Nephron (organoid): ENCODE measurements around the gene SETD1B.

Experiments used
- H3K27ac Mint-ChIP-seq, 3 experiments: 2 replicates each; pipeline ENCODE4 v1.8.0; 2020; ENCODE audit warnings: mixed read lengths in 3 of 3, mild to moderate bottlenecking in 2 of 3, moderate library complexity in 1 of 3
- H3K27me3 Mint-ChIP-seq: 2 replicates; pipeline ENCODE4 v1.8.0; 2021; ENCODE audit warnings: low read depth, mild to moderate bottlenecking, moderate library complexity, mixed read lengths
- H3K36me3 Mint-ChIP-seq: 2 replicates; pipeline ENCODE4 v1.8.0; 2020; ENCODE audit warnings: low read depth, mixed read lengths
- H3K4me1 Mint-ChIP-seq: 2 replicates; pipeline ENCODE4 v1.8.0; 2020; ENCODE audit warnings: mixed read lengths
- H3K4me3 Mint-ChIP-seq, 3 experiments: 2 replicates each; pipeline ENCODE4 v1.8.0; 2020; ENCODE audit warnings: mild to moderate bottlenecking in 3 of 3, mixed read lengths in 3 of 3, moderate library complexity in 2 of 3
- H3K9me3 Mint-ChIP-seq: 2 replicates; pipeline ENCODE4 v1.8.0; 2020; ENCODE audit warnings: mixed read lengths
- TF ChIP-seq, protein P1 (sequence below), 3 experiments: fragments of 200-600 bp; sonication (generic); IDR thresholded peaks; one replicate each; pipeline ENCODE4 v1.5.0; 2021; ENCODE audit warnings: antibody characterized with exemption in 3 of 3; ENCODE audit not compliant: unreplicated experiment in 3 of 3

The SETD1B gene

GRCh38 chr12:121809712-121810116 is 5.9 kb downstream of the SETD1B start:
- H3K4me1 Mint-ChIP-seq, result peaks cover 42% of the 10 kb centered on the region

GRCh38 chr12:121810234-121810817 is 6.5 kb downstream of the SETD1B start:
- no peaks in the 10 kb centered on the region for H3K9me3 Mint-ChIP-seq
- H3K36me3 Mint-ChIP-seq, result peaks cover 30% of the 10 kb centered on the region
- no peaks in the 10 kb centered on the region for H3K27me3 Mint-ChIP-seq
- no peak overlapping the region for H3K27ac Mint-ChIP-seq
- TF ChIP-seq, protein P1, sequence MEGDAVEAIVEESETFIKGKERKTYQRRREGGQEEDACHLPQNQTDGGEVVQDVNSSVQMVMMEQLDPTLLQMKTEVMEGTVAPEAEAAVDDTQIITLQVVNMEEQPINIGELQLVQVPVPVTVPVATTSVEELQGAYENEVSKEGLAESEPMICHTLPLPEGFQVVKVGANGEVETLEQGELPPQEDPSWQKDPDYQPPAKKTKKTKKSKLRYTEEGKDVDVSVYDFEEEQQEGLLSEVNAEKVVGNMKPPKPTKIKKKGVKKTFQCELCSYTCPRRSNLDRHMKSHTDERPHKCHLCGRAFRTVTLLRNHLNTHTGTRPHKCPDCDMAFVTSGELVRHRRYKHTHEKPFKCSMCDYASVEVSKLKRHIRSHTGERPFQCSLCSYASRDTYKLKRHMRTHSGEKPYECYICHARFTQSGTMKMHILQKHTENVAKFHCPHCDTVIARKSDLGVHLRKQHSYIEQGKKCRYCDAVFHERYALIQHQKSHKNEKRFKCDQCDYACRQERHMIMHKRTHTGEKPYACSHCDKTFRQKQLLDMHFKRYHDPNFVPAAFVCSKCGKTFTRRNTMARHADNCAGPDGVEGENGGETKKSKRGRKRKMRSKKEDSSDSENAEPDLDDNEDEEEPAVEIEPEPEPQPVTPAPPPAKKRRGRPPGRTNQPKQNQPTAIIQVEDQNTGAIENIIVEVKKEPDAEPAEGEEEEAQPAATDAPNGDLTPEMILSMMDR (IDR thresholded peaks at IDR 0.05; ENCODE audit: unreplicated experiment in 3 of 3), result no peak
- peak overlapping the region in 1 of 3 experiments; percentile 79 for H3K4me3 Mint-ChIP-seq
- peaks cover 42% of the 10 kb centered on the region for H3K4me1 Mint-ChIP-seq

More at GRCh38 chr12:121809712-121810116, 5.9 kb downstream of the SETD1B start:
- Mint-ChIP-seq H3K36me3 (peaks cover 29% of the 10 kb centered on the region), H3K4me3 (peak overlapping the region; percentile 27 to 48 (median 42)), H3K9me3 (no peaks in the 10 kb centered on the region), H3K27ac (no peak overlapping the region), H3K27me3 (no peaks in the 10 kb centered on the region)
- TF ChIP-seq, protein P1 (IDR thresholded peaks at IDR 0.05; ENCODE audit: unreplicated experiment in 3 of 3), result no peak

DNA sequence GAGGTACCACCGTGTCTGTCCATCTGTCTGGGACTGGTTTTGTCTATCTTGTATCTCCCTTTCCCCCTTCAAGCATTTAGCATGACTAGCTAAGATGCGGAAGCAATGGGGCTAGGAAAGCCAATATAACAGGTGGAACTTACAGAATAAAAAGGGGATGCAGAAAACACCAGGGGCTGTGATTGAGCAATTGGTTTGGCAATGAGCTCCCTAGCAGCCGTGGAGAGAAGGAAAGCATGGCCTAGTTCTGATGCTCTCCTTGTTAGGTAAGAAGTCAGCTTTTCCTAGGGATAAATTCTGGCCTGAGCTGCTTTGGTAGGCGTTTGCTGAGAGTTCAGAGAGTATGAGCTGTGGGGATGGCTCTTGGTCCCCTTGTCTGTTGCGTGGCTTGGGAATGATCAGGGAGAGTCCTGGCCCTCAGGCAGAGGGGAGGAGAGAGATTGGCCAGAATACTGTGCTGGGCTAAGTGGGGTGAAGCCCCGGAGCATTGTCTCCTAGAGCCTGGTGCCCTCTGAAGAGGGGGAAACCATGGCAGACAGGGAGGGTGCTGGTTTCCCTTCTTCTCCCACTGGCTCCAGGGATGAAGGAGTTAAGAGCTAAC is 7.1 kb downstream of the SETD1B start:
- Mint-ChIP-seq H3K27me3 (no peaks in the 10 kb centered on the region), H3K4me3 (peak overlapping the region; percentile 75 to 86 (median 79)), H3K27ac (peak overlapping the region; percentile 23 to 62 (median 51)), H3K36me3 (peaks cover 32% of the 10 kb centered on the region), H3K4me1 (peaks cover 38% of the 10 kb centered on the region), H3K9me3 (no peaks in the 10 kb centered on the region)
- TF ChIP-seq, protein P1 (IDR thresholded peaks at IDR 0.05; ENCODE audit: unreplicated experiment in 3 of 3), result no peak

DNA sequence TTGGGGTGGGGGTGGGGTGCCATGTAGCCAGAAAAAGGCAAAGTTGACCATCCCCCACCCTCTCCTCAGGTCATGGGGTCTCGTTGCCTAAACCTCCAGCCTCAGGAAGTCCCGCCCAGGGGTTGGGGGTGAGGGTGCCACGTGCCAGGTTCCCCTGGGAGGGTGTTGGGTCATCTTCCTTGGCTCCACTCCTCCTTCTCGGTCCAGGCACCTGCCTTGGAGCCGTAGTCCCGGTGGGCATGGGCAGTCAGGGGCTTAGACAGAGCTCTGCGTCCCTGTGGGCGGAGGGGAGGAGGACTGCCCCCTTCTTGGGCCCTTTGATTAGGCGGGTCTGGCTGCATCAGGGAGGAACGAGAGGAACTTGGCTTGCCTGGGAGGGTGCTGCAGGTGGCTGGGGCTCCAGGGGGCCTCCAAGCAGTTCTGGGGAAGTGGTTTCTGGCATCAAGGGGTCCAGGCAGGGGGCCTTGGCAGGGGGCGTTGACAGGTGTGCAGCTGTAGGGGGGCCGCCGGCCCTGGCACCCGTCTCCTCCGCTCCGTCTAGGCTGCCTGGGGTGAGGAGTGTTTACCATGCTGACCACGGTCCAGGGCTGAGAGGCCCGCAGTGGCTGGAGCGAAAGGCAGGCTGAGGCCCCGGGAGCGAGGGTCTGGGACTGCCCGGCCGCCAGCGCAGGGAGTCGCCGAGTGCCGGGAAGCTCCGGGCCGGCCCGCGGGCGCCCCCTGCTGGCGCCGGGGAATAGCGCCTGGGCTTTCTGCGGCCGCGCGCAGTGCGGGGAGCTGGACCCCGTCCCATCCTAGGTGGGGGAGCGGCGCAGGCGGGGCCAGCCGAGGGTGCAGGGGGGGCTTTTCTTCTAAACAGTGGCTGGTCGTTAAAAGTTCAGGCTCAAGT is 7.9 kb downstream of the SETD1B start:
- Mint-ChIP-seq H3K4me1 (peaks cover 31% of the 10 kb centered on the region), H3K27me3 (no peaks in the 10 kb centered on the region), H3K4me3 (peak overlapping the region; percentile 86 to 89 (median 87)), H3K27ac (peak overlapping the region in 1 of 3 experiments; percentile 23), H3K9me3 (no peaks in the 10 kb centered on the region), H3K36me3 (peaks cover 35% of the 10 kb centered on the region)
- TF ChIP-seq, protein P1 (IDR thresholded peaks at IDR 0.05; ENCODE audit: unreplicated experiment in 3 of 3), result peak; percentile 99 to 100 (median 100)

DNA sequence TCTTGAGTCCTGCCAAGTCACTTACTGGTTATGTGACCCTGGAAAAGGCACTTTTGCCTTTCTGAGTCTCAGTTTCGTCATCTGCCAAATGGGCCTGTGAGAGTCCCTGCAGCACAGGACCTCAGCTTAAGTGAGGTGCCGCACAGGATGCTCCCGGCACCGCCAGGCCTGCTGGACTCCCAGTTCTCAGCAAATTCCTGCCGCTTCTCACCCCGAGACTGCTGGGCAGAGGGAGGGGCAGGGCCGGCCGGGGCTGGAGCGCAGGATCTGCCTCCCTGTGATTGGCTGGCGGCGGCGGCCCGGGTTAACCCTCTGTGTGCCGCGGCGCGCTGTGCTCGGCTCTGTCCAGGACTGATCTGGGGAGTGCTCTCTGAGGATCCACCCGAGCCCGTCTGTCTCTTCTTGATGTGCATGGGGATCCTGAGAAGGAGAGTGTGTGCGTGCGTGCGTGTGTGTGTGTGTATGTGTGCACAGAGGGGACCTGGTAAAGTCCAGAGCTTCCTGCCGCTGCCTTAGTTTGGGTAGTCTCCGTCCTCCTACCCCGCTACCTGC is 8.6 kb downstream of the SETD1B start:
- Mint-ChIP-seq H3K4me1 (peaks cover 25% of the 10 kb centered on the region), H3K27me3 (no peaks in the 10 kb centered on the region), H3K9me3 (no peaks in the 10 kb centered on the region), H3K27ac (peak overlapping the region in 2 of 3 experiments; percentile 52 to 60), H3K4me3 (peak overlapping the region; percentile 86 to 89 (median 87)), H3K36me3 (peaks cover 37% of the 10 kb centered on the region)
- TF ChIP-seq, protein P1 (IDR thresholded peaks at IDR 0.05; ENCODE audit: unreplicated experiment in 3 of 3), result peak; percentile 38 to 58 (median 45)
